Cardiac muscle cell (in vitro differentiated cells and primary cell): ENCODE results near the gene TNKS1BP1. TPM values are rescaled to one million over a fixed set of nuclear protein-coding genes. Genes with fewer than 3 reads are reported as not detected.

ENCODE experiments used
- DNase-seq, 2 donors: peaks; one replicate each; pipeline versions ENCODE4 v3.0.0 to v3.0.0-alpha.2; 2010 to 2017; ENCODE audit warnings: low read depth in 1 of 2, low spot score in 1 of 2
- H3K27ac ChIP-seq: fragments of 200-600 bp; sonication (generic); 2 replicates; pipeline ENCODE4 v1.5.1; 2016
- H3K27me3 ChIP-seq: fragments of 200-600 bp; sonication (generic); 2 replicates; pipeline ENCODE4 v1.6.0; 2016; ENCODE audit warnings: control low read depth
- H3K36me3 ChIP-seq: fragments of 200-600 bp; sonication (generic); 2 replicates; pipeline ENCODE4 v1.5.1; 2016; ENCODE audit warnings: control low read depth
- H3K4me1 ChIP-seq: fragments of 200-600 bp; sonication (generic); 2 replicates; pipeline ENCODE4 v1.8.1; 2017; ENCODE audit warnings: low read depth, mild to moderate bottlenecking, mixed run types
- H3K4me3 ChIP-seq: fragments of 200-600 bp; sonication (generic); 2 replicates; pipeline ENCODE4 v1.5.1; 2016; ENCODE audit warnings: mild to moderate bottlenecking
- H3K9me3 ChIP-seq: fragments of 200-600 bp; sonication (generic); 2 replicates; pipeline ENCODE4 v1.5.1; 2017; ENCODE audit warnings: low read depth, mild to moderate bottlenecking, control low read depth
- polyA plus RNA-seq: library from polyadenylated mRNA; unstranded; fragments of >200 nt; fragmentation: Nextera tagmentation; extraction: Ambion mirVana; gene quantifications from 2 replicates; pipeline ENCODE4 v1.2.1, GENCODE V29; 2016
- total RNA-seq: library from RNA; depleted of rRNA; stranded (reverse); fragments of >200 nt; gene quantifications from 2 replicates; pipeline ENCODE4 v1.2.3, GENCODE V29; 2016
- TF ChIP-seq, protein P1 (sequence below): IDR thresholded peaks from 2 replicates; pipeline ENCODE4 v1.5.1; 2012; ENCODE audit warnings: low read depth, mild to moderate bottlenecking, low read length

The TNKS1BP1 gene
- total and polyA plus RNA-seq, 2 experiments from 2014 or later: 62.1 to 69.1 TPM

DNA sequence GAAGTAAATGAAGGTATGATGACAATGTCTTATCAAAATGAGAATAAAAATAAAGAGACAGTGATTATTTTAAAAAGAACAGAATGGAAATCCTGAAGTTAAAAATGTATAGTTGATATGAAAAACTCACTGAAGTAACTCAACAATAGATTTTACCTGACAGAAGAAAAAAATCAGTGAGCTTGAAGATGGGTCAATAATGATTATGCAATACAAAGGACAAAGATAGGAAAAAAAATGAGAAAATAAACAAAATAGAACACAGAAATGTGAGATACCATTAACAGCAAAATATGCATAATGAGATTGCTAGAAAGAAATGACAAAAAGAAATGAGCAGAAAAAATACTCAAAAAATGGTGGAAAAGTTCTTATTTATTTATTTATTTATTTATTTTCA lies 68.6 kb downstream of the TNKS1BP1 start:
- Histone ChIP-seq H3K27me3 (no peaks in the 10 kb centered on the region), H3K9me3 (no peaks in the 10 kb centered on the region), H3K4me1 (no peaks in the 10 kb centered on the region), H3K4me3 (no peak overlapping the region), H3K36me3 (no peaks in the 10 kb centered on the region), H3K27ac (no peak overlapping the region)
- DNase-seq: no peak
- TF ChIP-seq, protein P1, sequence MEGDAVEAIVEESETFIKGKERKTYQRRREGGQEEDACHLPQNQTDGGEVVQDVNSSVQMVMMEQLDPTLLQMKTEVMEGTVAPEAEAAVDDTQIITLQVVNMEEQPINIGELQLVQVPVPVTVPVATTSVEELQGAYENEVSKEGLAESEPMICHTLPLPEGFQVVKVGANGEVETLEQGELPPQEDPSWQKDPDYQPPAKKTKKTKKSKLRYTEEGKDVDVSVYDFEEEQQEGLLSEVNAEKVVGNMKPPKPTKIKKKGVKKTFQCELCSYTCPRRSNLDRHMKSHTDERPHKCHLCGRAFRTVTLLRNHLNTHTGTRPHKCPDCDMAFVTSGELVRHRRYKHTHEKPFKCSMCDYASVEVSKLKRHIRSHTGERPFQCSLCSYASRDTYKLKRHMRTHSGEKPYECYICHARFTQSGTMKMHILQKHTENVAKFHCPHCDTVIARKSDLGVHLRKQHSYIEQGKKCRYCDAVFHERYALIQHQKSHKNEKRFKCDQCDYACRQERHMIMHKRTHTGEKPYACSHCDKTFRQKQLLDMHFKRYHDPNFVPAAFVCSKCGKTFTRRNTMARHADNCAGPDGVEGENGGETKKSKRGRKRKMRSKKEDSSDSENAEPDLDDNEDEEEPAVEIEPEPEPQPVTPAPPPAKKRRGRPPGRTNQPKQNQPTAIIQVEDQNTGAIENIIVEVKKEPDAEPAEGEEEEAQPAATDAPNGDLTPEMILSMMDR: no peak

DNA sequence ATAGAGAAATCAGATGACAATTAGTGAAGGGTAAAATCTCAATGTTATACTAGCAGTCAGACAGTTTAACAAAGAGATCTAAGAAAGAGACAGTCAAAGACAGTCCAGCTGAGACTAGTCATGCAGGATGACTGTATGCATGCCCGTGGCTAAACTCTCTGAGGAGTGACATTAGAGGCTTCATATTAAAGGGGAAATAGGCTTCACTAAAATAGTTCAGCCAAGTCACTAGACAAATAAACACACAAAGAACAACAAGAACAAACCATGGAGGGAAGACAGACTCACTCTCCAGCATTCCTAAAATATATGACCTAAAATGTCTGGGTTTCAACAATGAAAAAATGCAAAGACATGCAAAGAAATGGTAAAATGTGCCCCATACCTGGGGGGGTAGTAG lies 69.1 kb downstream of the TNKS1BP1 start:
- Histone ChIP-seq H3K36me3 (no peaks in the 10 kb centered on the region), H3K27ac (no peak overlapping the region), H3K27me3 (no peaks in the 10 kb centered on the region), H3K4me3 (no peak overlapping the region), H3K4me1 (no peaks in the 10 kb centered on the region), H3K9me3 (no peaks in the 10 kb centered on the region)
- no peak for DNase-seq
- TF ChIP-seq, protein P1: no peak

DNA sequence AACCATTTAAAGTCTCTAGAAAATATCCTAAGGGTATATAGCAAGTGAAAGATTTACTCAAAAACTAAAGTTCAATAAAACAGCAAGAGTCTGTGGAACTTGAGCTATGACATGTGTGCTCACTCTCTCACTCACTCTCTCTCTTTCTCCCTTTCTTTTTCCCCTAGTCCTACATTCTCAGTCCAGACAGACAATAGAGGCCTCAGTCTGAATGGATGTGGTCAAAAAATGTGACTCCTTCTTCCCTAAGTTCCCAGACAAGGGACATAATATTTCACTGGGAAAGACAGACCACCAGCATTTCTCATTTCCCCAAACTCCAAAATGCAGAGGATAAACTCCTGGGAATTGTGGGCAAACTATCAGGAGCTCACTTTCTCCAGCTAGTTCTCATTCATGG lies 70.1 kb downstream of the TNKS1BP1 start:
- no peaks in the 10 kb centered on the region for H3K36me3 ChIP-seq
- H3K27me3 ChIP-seq: no peaks in the 10 kb centered on the region
- TF ChIP-seq, protein P1: no peak
- no peak for DNase-seq
- H3K4me3 ChIP-seq: no peak overlapping the region
- H3K4me1 ChIP-seq: no peaks in the 10 kb centered on the region
- no peak overlapping the region for H3K27ac ChIP-seq
- no peaks in the 10 kb centered on the region for H3K9me3 ChIP-seq

DNA sequence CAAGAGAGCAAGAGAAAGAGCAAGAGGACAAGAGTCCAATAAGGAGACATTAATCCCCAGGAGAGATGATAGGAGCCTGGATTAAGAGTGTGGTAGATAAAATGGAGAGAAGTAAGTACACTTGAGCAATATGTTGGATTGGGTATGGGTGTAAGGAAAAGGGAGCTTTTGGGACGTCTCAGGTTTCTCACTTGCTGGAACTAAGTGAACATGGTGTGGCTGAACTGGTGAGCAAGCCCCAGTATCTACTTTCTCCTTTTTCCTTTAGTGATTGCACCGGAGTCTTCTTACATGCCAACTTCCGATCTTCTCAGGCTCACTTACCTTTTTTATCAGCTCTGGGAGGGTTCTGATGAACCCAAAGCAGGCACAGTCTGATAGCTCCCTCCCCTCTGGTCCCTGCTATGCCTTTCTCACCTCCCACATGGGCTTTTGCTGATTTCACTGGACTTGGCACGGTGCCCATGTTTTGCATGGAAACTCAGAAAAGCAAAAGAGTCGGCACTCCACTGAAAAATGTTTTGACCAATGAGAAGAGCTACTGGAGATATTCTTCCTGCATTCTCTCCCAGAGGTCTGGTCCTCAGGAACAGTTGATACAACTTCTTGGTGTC lies 73.2 kb downstream of the TNKS1BP1 start:
- TF ChIP-seq, protein P1: no peak
- H3K9me3 ChIP-seq: no peaks in the 10 kb centered on the region
- no peaks in the 10 kb centered on the region for H3K27me3 ChIP-seq
- no peaks in the 10 kb centered on the region for H3K36me3 ChIP-seq
- peak; percentile 15 to 80 for DNase-seq
- H3K27ac ChIP-seq: no peak overlapping the region
- no peaks in the 10 kb centered on the region for H3K4me1 ChIP-seq
- no peak overlapping the region for H3K4me3 ChIP-seq

DNA sequence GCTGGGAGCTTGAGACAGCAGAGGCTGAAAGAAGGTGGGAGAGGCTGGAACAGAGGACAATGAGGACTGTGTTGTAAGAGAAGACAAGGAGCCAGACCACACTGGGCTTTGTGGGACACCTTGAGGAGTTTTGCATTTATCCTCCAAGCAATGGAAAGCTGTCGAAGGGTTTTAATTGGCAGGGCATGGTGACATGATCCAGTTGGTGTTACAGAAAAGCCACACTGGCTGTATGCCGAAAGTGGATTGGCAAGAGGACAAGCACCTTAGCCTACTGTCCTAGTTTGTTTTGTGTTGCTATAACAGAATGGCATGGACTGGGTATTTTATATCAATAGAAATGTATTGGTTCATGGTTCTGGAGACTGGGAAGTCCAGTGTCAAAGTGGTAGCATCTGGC lies 73.7 kb downstream of the TNKS1BP1 start:
- DNase-seq: peak in 1 of 2 donors; percentile 17
- Histone ChIP-seq H3K27me3 (no peaks in the 10 kb centered on the region), H3K4me3 (no peak overlapping the region), H3K36me3 (no peaks in the 10 kb centered on the region), H3K9me3 (no peaks in the 10 kb centered on the region), H3K4me1 (no peaks in the 10 kb centered on the region), H3K27ac (no peak overlapping the region)
- TF ChIP-seq, protein P1: no peak

Other genes with a start within 250 kb of the TNKS1BP1 start
- 0.11 and 0.21 TPM in 2 replicates for gene LRRC55, start 143.0 kb downstream of the TNKS1BP1 start, total RNA-seq
- 0.12 TPM in 1 of 2 replicates, not detected in the other for gene LRRC55, start 143.0 kb downstream of the TNKS1BP1 start, polyA plus RNA-seq
- 9.8 and 16.0 TPM in 2 replicates for gene APLNR, start 87.7 kb downstream of the TNKS1BP1 start, total RNA-seq
- 7.2 and 13.6 TPM in 2 replicates for gene APLNR, start 87.7 kb downstream of the TNKS1BP1 start, polyA plus RNA-seq
- gene SSRP1, start 10.9 kb upstream of the TNKS1BP1 start, total RNA-seq: 112 and 180 TPM in 2 replicates
- 87.0 and 112 TPM in 2 replicates for gene SSRP1, start 10.9 kb upstream of the TNKS1BP1 start, polyA plus RNA-seq
- gene P2RX3, start 13.4 kb upstream of the TNKS1BP1 start, total RNA-seq: 0.09 and 0.18 TPM in 2 replicates
- 0.39 and 0.62 TPM in 2 replicates for gene P2RX3, start 13.4 kb upstream of the TNKS1BP1 start, polyA plus RNA-seq
- gene PRG3, start 56.2 kb upstream of the TNKS1BP1 start, total RNA-seq: not detected in 2 replicates
- not detected in 2 replicates for gene PRG3, start 56.2 kb upstream of the TNKS1BP1 start, polyA plus RNA-seq
- not detected in 2 replicates for gene PRG2, start 65.7 kb upstream of the TNKS1BP1 start, total RNA-seq
- not detected in 2 replicates for gene PRG2, start 65.7 kb upstream of the TNKS1BP1 start, polyA plus RNA-seq
- 1.7 and 1.9 TPM in 2 replicates for gene SLC43A3, start 102.2 kb upstream of the TNKS1BP1 start, total RNA-seq
- 5.8 and 6.8 TPM in 2 replicates for gene SLC43A3, start 102.2 kb upstream of the TNKS1BP1 start, polyA plus RNA-seq
- gene RTN4RL2, start 135.6 kb upstream of the TNKS1BP1 start, total RNA-seq: 0.09 and 0.11 TPM in 2 replicates
- 0.61 and 1.3 TPM in 2 replicates for gene RTN4RL2, start 135.6 kb upstream of the TNKS1BP1 start, polyA plus RNA-seq
- 13.3 and 24.6 TPM in 2 replicates for gene SLC43A1, start 190.8 kb upstream of the TNKS1BP1 start, total RNA-seq
- gene SLC43A1, start 190.8 kb upstream of the TNKS1BP1 start, polyA plus RNA-seq: 11.2 and 23.7 TPM in 2 replicates
- gene TIMM10, start 205.8 kb upstream of the TNKS1BP1 start, total RNA-seq: 32.6 and 45.1 TPM in 2 replicates
- 57.3 and 64.7 TPM in 2 replicates for gene TIMM10, start 205.8 kb upstream of the TNKS1BP1 start, polyA plus RNA-seq
- 0.11 TPM in 1 of 2 replicates, not detected in the other for gene SMTNL1, start 212.6 kb upstream of the TNKS1BP1 start, total RNA-seq
- 0.47 and 0.89 TPM in 2 replicates for gene SMTNL1, start 212.6 kb upstream of the TNKS1BP1 start, polyA plus RNA-seq
- gene UBE2L6, start 242.7 kb upstream of the TNKS1BP1 start, total RNA-seq: 113 and 129 TPM in 2 replicates
- gene UBE2L6, start 242.7 kb upstream of the TNKS1BP1 start, polyA plus RNA-seq: 158 and 231 TPM in 2 replicates